Right cardiac atrium (tissue), 5 donors: ENCODE data around the gene DUSP7. TPM values are rescaled to one million over a fixed set of nuclear protein-coding genes. Genes with fewer than 3 reads are reported as not detected.

Experiments
- ATAC-seq, 2 donors: fragments of 200-7000 bp; cut with Tn5 transposase; one replicate each; pipeline versions ENCODE4 v1.8.0 to v1.9.1; 2020; ENCODE audit warnings: moderate library complexity in 2 of 2, mild to moderate bottlenecking in 1 of 2
- DNase-seq, 3 donors: peaks; one replicate each; pipeline ENCODE4 v3.0.0-alpha.2; 2020
- H3K27ac ChIP-seq: one replicate; pipeline ENCODE4 v1.5.1; 2013; ENCODE audit warnings: mild to moderate bottlenecking, low read length, control low read depth, moderate library complexity
- H3K27me3 ChIP-seq: one replicate; pipeline ENCODE4 v1.6.1; 2013; ENCODE audit not compliant: control insufficient read depth, insufficient read depth
- H3K4me1 ChIP-seq: one replicate; pipeline ENCODE4 v1.6.1; 2013; ENCODE audit warnings: low read length; ENCODE audit not compliant: control insufficient read depth, insufficient read depth
- H3K4me3 ChIP-seq: one replicate; pipeline ENCODE4 v1.5.1; 2013; ENCODE audit warnings: low read length, control low read depth
- H3K9me3 ChIP-seq: one replicate; pipeline ENCODE4 v1.6.1; 2013; ENCODE audit warnings: low read length; ENCODE audit not compliant: control insufficient read depth
- WGBS: extraction: QIAGEN DNeasy Blood & Tissue Kit; methylation state at CpG from one replicate; pipeline ENCODE4 v1.1.7; 2013; 5-methylcytosine and 5-hydroxymethylcytosine counted together
- intact Hi-C, 4 donors: fragments of 100-400 bp; cut with DNase I; formaldehyde crosslinking; loops; one replicate each; pipeline versions ENCODE4 v1.11.0 to v1.14.0; 2022 to 2023
- polyA plus RNA-seq: library from polyadenylated mRNA; stranded (reverse); fragments of 200-250 nt; gene quantifications from one replicate; pipeline ENCODE4 v1.2.3, GENCODE V29; 2013
- total RNA-seq, 4 donors: library from RNA; stranded (reverse); fragmentation: NEBNext Ultra II Directional; extraction: Animal tissue kit (Norgen Biotek cat#: 25700); gene quantifications; one replicate each; pipeline ENCODE4 v1.2.1, GENCODE V29; 2021
- donor health status: healthy with polysubstance abuse.
- donor health status: DM: no; HTN: yes; CAD: no.
- donor health status: DM: no; HTN: no; CAD: no.
- donor health status: DM: no; HTN: yes; CAD: no; lungs with severe emphysema.
- donor health status: DM: yes; HTN: yes; CAD: no.

The DUSP7 gene
- total and polyA plus RNA-seq, 5 donors: 18.1 to 39.9 (median 34.9) TPM

DNA sequence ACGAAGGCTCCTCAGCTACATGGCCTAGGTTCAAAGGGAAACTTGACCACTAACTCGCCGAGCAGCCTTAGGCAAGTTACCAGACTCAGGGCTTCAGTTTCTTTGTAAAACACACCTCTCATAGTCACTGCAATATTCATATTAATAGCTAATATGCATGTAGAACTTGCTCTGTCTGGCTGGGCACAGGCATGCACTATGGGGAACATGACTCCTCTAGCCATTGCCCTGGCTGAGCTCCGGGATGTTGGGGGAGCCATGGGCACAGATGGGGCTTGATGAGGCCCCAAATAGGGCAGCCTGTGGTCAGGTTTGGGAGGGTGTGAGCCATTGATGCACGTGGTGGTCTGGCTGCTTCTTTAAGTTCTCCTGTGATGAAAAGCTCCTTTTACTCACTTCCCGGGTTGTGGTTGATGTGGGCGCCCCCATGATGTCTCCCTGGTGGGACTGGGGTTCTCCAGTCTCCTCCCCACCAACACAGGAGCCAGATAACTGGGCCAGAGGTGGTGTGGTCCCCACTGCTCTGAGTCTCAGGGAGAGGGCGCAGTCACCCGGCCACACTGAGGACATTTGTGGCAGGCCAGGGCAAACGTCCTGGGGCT lies 29.4 kb upstream of the DUSP7 start:
- DNase-seq (peak; percentile 9 to 41 (median 40)), ATAC-seq (no peak)
- 89% methylated on average over 10 of the region's 10 CpGs for WGBS
- no peaks in the 10 kb centered on the region for H3K9me3 ChIP-seq
- H3K4me1 ChIP-seq: peaks cover 21% of the 10 kb centered on the region
- intact Hi-C loops: no loop called here
- no peaks in the 10 kb centered on the region for H3K27me3 ChIP-seq
- no peak overlapping the region for H3K4me3 ChIP-seq
- H3K27ac ChIP-seq: no peak overlapping the region

DNA sequence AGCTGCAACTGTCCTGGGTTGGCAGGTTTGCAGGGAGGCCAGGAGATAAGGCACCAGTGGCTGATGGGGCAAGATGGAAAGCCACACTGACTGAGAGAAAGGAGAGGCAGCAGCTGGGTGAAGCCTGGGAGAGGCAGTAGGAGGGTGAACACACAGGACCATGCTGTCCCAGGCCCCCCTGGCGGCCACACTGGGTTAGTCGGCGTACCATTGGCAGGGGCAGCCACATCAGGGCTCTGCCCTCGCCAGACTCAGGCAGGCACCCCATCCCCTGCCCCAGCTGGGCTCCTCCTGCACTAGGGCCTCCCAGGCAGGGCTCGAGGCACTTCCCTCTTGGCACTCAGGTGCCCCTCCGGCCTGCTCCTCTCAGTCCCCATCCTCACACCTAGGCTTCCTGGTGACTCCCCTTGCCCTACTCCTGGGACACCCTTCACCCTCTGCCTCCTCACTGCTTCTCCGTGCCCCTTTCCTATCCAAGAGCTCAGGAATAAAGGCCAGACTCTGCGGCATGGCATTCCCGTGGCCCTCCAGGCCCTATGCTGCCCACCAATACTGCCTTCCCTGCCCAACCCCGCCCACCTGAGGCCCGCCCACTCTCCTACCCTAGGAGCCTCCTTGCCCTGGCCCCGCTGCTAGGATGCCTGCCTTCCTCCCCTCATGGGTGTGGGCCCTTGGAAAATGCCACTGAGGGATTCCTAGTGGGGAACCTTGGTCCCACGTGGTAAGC lies 28.7 kb upstream of the DUSP7 start:
- Histone ChIP-seq H3K27me3 (no peaks in the 10 kb centered on the region), H3K4me3 (no peak overlapping the region), H3K27ac (no peak overlapping the region), H3K9me3 (no peaks in the 10 kb centered on the region), H3K4me1 (peaks cover 15% of the 10 kb centered on the region)
- DNase-seq (peak; percentile 11 to 53 (median 43)), ATAC-seq (no peak)
- WGBS: 90% methylated on average over 13 of the region's 13 CpGs
- intact Hi-C loops: no loop called here

DNA sequence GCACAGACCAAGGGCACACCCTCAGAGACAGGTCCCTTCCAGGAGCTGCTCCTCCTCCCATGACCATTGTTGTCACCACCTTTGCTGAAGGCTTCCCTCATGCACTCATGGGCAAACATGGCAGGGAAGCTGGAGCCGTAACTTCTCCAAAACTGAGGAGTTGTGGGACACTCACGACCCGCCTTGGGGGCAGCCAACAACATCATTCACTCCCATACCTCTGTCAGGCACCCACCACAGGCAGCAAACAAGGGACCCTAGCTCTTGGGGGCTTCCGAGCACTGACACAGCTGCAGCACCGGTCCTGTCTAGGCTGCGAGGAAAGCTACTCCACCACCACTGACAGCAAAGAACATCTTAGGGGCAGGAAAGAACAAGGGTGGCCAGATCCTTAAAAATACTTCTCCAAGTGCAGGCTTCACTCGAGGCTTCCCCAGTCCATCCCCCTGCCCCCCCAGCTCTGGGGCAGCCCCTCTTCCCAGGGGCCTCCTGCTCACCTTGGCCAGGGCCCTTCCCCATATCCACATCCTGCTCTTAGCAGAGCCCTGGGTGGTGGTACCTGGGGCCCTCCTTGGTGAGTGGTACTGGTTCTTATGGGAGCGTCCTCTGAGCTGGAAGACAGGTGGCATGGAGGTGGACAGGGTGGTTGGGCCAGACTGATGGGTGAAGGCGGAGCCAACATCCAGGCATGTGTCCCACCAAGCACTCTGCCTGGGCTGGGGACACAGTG lies 28.0 kb upstream of the DUSP7 start:
- Histone ChIP-seq H3K27ac (no peak overlapping the region), H3K27me3 (no peaks in the 10 kb centered on the region), H3K4me3 (no peak overlapping the region), H3K9me3 (no peaks in the 10 kb centered on the region), H3K4me1 (peaks cover 12% of the 10 kb centered on the region)
- ATAC-seq: no peak
- intact Hi-C loops: no loop called here
- DNase-seq: peak; percentile 5 to 11 (median 11)
- WGBS: 96% methylated on average over 9 of the region's 9 CpGs

DNA sequence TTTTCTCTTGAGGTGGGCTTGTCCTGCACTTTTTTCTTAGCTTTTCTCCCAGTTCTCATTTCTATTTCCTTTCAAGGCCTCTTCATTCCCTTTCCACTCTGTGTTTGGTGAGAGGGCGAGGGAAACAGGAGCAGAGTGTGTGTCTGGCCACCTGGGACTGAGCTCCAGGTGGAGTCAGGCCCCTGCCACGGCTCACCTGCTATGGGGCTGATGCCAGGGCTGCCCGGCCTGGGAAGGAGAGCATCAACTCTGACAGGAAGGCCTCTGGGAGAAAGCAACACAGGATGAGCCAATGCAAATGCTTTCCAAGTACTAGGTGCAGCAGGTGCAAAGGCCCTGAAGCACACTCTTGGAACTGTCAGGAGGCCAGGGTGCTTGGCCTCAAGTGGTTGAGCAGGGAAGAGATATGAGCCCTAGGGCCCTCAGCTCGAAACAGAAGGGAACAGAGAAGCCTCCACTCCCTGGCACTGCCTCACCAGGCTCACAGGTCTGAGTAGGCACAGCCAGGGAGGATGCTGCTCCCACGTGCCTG lies 27.3 kb upstream of the DUSP7 start:
- DNase-seq (peak; percentile 9 to 29 (median 26)), ATAC-seq (no peak)
- no peak overlapping the region for H3K27ac ChIP-seq
- H3K4me1 ChIP-seq: peaks cover 12% of the 10 kb centered on the region
- WGBS: 92% methylated on average over 5 of the region's 5 CpGs
- H3K27me3 ChIP-seq: no peaks in the 10 kb centered on the region
- no peak overlapping the region for H3K4me3 ChIP-seq
- intact Hi-C loops: no loop called here
- no peaks in the 10 kb centered on the region for H3K9me3 ChIP-seq

DNA sequence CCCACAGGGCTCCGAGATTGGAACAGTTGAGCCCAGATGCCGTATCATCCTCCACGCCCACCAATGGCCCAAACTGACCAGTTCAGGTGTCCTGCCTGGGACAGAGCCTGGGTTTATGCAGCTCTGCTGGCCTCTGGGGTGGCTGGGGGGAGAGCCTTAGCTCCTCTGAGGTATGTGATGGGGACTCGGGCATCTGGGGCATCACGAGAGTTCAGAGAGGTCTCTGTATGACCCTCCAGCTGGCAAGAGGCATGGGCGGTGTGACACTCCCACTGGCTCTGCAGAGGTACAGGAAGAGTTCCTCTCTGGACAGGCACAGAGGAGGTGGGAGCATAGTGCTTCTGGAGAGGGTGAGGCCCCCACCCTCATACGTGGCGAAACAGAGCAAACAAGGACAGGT lies 26.6 kb upstream of the DUSP7 start:
- 95% methylated on average over 8 of the region's 8 CpGs for WGBS

DNA sequence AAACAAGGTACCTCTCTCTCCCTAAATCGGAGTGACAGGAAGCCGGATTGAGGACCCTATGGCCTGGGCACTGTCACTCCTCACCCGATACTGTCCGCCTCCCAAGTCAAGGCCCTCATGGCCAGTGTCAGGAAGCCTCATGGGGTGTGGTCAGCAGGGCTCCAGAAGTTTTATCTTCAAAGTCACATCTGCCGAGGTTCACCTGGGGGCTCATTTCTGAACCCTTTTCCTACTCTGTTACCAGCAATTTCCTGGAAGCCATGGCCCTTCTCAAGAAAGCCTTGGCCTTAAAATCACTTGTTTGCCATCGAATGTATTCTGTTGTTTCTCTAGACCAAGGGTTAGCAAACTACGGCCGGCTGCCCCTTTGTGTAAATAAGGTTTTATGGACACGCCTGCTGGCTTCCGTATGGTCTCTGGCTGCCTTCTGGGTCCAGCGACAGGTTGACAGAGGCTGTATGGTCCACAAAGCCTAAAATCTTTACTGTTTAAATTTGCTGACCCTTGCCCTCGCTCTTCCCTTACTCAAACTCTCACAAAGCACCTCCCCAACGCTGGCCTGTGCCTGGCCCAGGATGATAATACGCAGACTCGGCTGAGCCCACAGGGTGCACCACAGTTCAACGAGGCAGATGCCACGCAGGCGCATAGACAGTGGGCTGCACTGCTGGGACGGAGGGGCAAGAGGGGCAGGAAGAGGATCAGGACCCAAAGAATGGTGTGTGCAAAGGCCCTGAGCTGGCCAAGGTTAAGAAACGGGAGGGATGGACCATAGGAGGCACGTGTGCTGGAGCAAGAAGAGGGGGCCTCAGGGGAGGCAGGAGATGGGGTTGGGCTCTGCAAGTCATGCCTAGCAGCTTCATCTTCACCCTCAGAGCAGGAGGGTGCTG lies 24.7 kb upstream of the DUSP7 start:
- no peaks in the 10 kb centered on the region for H3K4me1 ChIP-seq
- peak; percentile 10 to 30 (median 10) for DNase-seq
- no peaks in the 10 kb centered on the region for H3K27me3 ChIP-seq
- ATAC-seq: no peak
- 93% methylated on average over 21 of the region's 21 CpGs for WGBS
- no peaks in the 10 kb centered on the region for H3K9me3 ChIP-seq
- intact Hi-C loops: no loop called here
- H3K4me3 ChIP-seq: no peak overlapping the region
- no peak overlapping the region for H3K27ac ChIP-seq

More for the DNA sequence above, 26.6 kb upstream of the DUSP7 start:
- Histone ChIP-seq H3K9me3 (no peaks in the 10 kb centered on the region), H3K27me3 (no peaks in the 10 kb centered on the region), H3K4me1 (peaks cover 7% of the 10 kb centered on the region), H3K4me3 (no peak overlapping the region), H3K27ac (no peak overlapping the region)
- ATAC-seq (no peak), DNase-seq (peak; percentile 5 to 39 (median 33))
- intact Hi-C loops: no loop called here

DNA sequence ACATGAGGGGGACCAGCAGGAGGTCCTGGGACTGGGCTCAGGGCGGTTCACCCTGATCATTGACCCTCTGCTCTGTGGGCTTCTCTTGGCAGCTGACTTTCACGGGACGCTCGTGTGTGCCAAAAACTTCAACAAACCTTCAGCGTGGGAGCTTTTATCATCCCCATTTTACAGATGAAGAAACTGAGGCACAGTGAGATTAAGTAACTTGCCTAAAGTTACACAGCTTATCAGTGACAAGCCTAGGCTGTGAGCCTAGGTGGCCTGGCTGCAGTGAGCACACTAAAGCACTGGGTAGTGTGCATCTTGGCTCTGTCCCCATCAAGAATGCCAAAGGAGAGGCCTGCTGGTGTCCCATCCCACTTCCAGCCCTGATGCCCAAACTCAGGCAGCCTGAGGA lies 23.6 kb upstream of the DUSP7 start:
- DNase-seq: peak in 2 of 3 donors; percentile 5 to 22
- 92% methylated on average over 5 of the region's 5 CpGs for WGBS
- H3K27me3 ChIP-seq: no peaks in the 10 kb centered on the region
- intact Hi-C loops: no loop called here
- no peaks in the 10 kb centered on the region for H3K9me3 ChIP-seq
- ATAC-seq: no peak
- no peak overlapping the region for H3K27ac ChIP-seq
- H3K4me3 ChIP-seq: no peak overlapping the region
- H3K4me1 ChIP-seq: no peaks in the 10 kb centered on the region

DNA sequence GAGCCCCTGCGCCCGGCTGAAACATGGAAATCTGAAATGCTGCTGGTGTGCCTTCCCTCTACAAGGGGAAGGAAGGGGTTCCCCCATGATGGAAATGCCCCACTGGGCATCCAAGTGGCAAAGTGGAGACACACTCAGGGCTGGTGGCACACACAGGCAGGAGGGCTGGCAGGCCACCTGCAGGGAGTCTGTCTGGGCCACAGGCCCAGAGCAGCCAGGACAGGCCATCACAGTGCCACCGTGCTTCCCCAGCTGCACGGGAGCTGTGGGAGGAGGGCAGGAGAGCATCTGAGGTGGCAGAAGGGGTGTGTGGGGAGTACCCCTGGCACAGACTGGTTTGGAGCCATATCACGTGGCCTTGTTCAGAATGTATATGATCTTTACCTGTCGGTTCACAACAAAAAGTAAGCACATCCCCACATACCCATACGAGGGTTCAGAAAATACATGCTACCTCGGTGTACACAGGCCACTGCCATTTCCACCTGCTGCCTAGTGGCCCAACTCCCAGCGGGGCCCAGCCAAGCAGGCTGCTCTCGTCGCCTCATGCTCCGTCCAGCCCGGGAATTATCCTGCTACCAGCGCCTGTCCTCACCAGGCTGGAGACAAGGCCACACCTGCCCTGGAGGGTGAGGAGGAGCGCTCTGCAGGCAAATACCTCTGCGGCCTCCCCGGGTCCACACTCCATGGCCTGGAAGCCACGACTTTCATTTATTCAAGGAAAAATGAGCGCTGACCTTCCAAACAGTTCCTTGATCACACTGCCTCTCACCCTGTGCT lies 22.6 kb upstream of the DUSP7 start:
- WGBS: 94% methylated on average over 19 of the region's 19 CpGs
- no peaks in the 10 kb centered on the region for H3K27me3 ChIP-seq
- ATAC-seq (no peak), DNase-seq (peak; percentile 9 to 60 (median 23))
- H3K9me3 ChIP-seq: no peaks in the 10 kb centered on the region
- peaks cover 1% of the 10 kb centered on the region for H3K4me1 ChIP-seq
- no peak overlapping the region for H3K4me3 ChIP-seq
- intact Hi-C loops: no loop called here
- no peak overlapping the region for H3K27ac ChIP-seq

DNA sequence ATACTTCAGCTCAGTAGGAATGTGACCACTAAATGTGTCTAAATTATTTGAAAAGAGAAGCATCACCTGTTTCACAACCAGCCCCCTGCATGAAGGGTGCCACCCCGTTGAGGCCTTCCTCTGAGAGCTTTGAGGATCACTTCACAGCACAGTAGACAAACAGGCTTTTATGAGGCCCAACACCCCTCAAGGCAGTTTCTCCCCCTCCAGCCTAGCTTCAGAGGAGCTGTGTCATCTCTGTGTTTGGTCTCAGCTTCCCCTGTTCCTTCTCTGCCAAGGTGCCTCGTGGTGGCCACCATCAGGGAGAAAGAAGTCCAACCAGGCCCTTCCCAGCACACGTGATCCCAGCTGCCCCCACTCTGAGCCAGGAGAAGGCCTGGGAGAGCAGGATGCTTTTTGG lies 21.6 kb upstream of the DUSP7 start:
- Histone ChIP-seq H3K4me3 (no peak overlapping the region), H3K27me3 (no peaks in the 10 kb centered on the region), H3K27ac (no peak overlapping the region), H3K4me1 (peaks cover 4% of the 10 kb centered on the region), H3K9me3 (no peaks in the 10 kb centered on the region)
- peak in 2 of 3 donors; percentile 18 to 30 for DNase-seq
- intact Hi-C loops: no loop called here
- 55% methylated on average over 3 of the region's 3 CpGs for WGBS
- no peak for ATAC-seq
